ENCODE results near the gene CKS1B.

GRCh38 chr1:154982341-154982740 lies 7.9 kb downstream of the CKS1B start:
- TF ChIP-seq POLR2A (IDR thresholded peaks at IDR 0.05): no peak
- TF ChIP-seq CTCF (IDR thresholded peaks at IDR 0.05): no peak
- no peak for TF ChIP-seq POLR2AphosphoS5 (IDR thresholded peaks at IDR 0.05)
